Effector memory CD4-positive, alpha-beta T cell (primary cell): ENCODE data around the gene RNASEH2B.

ENCODE experiments used
- DNase-seq, 3 donors: peaks; one replicate each; pipeline ENCODE4 v3.0.0-alpha.2; 2020
- H3K27ac ChIP-seq: 2 replicates; pipeline ENCODE4 v1.7.0; 2013; ENCODE audit warnings: mild to moderate bottlenecking, low read length, moderate library complexity; ENCODE audit not compliant: insufficient read depth, poor library complexity, severe bottlenecking
- H3K27me3 ChIP-seq: replicated peaks from 2 replicates; pipeline ENCODE4 v1.7.0; 2013; ENCODE audit warnings: mild to moderate bottlenecking, low read length; ENCODE audit not compliant: insufficient read depth, control insufficient read depth, poor library complexity, severe bottlenecking
- H3K36me3 ChIP-seq: 2 replicates; pipeline ENCODE4 v1.7.0; 2013; ENCODE audit warnings: mild to moderate bottlenecking, low read length, moderate library complexity; ENCODE audit not compliant: control insufficient read depth, insufficient read depth
- H3K4me1 ChIP-seq: 2 replicates; pipeline ENCODE4 v1.7.0; 2013; ENCODE audit warnings: low read length, mild to moderate bottlenecking; ENCODE audit not compliant: control insufficient read depth, insufficient read depth, poor library complexity, severe bottlenecking
- H3K4me3 ChIP-seq: 2 replicates; pipeline ENCODE4 v1.7.0; 2013; ENCODE audit warnings: low read length, low read depth, mild to moderate bottlenecking; ENCODE audit not compliant: insufficient read depth, poor library complexity, severe bottlenecking
- H3K9me3 ChIP-seq: 2 replicates; pipeline ENCODE4 v1.7.0; 2013; ENCODE audit warnings: mild to moderate bottlenecking, low read length, moderate library complexity; ENCODE audit not compliant: control insufficient read depth

Gene RNASEH2B

DNA sequence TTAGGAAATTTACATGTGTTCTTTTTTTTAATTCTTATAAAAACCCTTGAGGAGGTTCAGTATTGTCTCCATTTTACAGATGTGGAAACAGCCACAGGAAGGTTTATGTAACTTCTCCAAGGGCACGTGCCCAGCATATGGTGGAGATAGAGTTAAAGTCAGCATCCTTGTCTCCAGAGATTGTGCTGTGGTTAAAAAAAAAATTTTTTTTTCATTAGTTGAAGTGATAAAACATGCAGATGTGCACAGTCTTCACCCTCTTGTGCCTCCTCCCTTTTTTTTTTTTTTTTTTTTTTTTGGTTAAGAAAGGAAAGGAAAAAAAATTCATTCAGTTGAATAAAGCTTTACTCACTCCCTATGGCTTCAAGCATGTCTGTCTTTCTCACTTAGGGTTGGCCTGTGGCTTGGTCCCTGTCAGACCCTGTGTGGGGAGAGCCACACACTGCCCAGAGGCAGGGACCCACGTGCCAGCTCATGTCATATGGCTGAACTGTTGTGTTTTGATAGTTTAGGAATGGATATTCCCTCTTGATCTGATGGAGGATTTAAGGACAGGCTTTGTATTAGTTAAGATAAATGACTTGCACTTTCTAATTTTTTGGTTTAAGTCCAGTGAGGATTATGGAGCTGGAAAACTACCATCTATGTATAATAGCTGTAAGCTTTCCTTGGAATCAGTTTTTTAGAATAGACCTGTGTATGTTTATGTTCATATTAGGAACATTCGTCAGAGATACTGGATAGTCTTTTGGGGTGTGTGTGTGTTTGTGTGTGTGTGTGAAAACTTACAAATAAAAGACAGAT, 19.3 kb downstream of the RNASEH2B start:
- no peaks in the 10 kb centered on the region for H3K4me1 ChIP-seq
- no peak for DNase-seq
- H3K9me3 ChIP-seq, result no peaks in the 10 kb centered on the region
- H3K27me3 ChIP-seq, result no peaks in the 10 kb centered on the region
- no peak overlapping the region for H3K27ac ChIP-seq
- H3K4me3 ChIP-seq, result no peak overlapping the region
- peaks cover 19% of the 10 kb centered on the region for H3K36me3 ChIP-seq

DNA sequence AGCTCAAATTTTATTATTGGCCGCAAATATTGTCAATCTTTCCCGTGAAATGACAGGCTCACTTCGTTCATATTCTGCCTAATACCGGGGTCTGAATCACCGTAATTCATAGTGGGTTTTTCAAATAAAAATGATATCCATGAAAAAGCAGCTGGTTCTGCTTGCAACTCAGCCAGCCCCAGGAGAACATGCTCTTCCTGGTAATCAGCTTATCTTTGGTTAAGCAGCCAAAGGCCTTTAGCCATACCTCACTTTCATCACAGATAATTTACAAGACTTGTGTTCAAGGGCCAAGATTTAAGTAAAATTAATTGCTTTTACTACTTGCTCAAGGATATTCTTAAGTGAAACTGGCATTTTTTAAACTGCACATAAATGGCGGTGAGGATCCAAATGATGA, 22.5 kb downstream of the RNASEH2B start:
- DNase-seq, result no peak
- H3K4me1 ChIP-seq, result no peaks in the 10 kb centered on the region
- no peaks in the 10 kb centered on the region for H3K9me3 ChIP-seq
- H3K36me3 ChIP-seq, result peaks cover 45% of the 10 kb centered on the region
- H3K27me3 ChIP-seq, result no peaks in the 10 kb centered on the region
- H3K27ac ChIP-seq, result no peak overlapping the region
- H3K4me3 ChIP-seq, result no peak overlapping the region

DNA sequence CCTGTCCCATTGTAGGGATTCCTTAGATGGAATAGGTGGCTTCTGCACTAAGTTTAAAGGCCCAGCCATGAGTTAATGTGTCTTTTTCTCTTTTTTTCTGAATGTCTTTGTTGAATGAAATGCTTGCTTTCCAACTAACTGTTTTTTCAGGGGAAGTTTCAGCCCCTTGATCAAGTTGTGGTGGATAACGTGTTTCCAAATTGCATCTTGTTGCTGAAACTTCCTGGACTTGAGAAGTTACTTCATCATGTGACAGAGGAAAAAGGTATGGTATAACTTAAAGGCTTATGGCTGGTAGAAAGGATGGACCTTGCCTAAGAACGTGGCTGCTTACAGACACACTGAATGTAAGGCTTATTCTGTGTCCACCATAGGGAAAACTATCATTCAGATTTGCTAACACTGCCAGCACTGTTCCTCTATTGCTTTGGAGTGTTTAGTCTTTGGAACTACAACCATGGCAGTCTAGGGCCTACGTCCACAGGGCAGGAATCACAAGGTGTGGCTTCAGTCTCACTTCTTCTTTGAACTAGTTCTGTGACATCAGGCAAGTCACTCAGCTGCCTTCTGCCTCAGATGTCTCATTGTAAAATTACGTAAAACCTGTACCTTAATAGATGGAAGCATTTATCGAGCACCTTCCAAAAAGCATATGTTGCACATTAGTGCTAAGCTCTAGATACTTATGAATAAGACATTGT, 25.3 kb downstream of the RNASEH2B start:
- no peak for DNase-seq
- Histone ChIP-seq H3K9me3 (no peaks in the 10 kb centered on the region), H3K4me3 (no peak overlapping the region), H3K4me1 (no peaks in the 10 kb centered on the region), H3K36me3 (peaks cover 55% of the 10 kb centered on the region), H3K27me3 (no peaks in the 10 kb centered on the region), H3K27ac (no peak overlapping the region)

DNA sequence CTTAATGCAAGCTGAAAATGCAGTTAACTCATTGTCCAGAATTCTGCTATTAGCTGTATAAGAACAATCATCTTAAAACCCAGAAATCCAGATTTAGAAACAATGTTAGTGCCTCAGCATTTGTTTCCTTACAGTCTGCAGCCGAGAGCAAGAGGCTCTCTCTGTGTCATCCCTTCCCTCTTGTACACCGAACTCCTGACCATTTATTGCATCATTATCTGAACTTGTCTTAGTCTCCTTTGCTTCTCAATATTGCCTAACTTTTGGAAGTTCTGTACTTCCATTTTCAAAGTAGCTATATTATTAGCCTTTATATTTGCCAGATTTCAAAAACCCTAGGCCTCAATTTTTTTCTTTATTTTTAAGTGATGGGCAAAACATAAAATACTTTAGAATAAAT, 27.1 kb downstream of the RNASEH2B start:
- no peak overlapping the region for H3K4me3 ChIP-seq
- H3K27me3 ChIP-seq, result no peaks in the 10 kb centered on the region
- H3K9me3 ChIP-seq, result no peaks in the 10 kb centered on the region
- no peaks in the 10 kb centered on the region for H3K4me1 ChIP-seq
- no peak for DNase-seq
- H3K27ac ChIP-seq, result no peak overlapping the region
- peaks cover 52% of the 10 kb centered on the region for H3K36me3 ChIP-seq

DNA sequence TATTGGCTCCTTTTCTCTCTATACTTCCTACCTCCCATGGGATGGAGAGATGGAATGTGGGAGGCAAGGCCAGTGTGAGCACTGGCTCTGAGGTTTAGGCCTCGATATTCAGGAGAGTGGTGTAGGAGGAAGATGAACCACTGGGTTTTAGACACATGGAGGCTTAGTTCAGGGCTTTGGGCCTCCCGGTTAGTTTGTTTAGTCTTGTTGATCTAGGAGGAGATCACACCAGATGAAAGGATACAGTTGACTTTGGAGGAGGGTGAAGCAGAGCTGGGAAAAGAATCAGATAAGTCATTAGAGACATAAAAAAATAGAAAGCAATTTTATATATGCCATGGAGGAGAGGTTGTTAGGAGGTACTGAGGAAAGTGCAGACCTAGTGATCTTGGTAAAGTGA, 30.9 kb downstream of the RNASEH2B start:
- Histone ChIP-seq H3K4me3 (no peak overlapping the region), H3K4me1 (no peaks in the 10 kb centered on the region), H3K27me3 (no peaks in the 10 kb centered on the region), H3K27ac (no peak overlapping the region), H3K36me3 (peaks cover 45% of the 10 kb centered on the region), H3K9me3 (no peaks in the 10 kb centered on the region)
- DNase-seq, result no peak

DNA sequence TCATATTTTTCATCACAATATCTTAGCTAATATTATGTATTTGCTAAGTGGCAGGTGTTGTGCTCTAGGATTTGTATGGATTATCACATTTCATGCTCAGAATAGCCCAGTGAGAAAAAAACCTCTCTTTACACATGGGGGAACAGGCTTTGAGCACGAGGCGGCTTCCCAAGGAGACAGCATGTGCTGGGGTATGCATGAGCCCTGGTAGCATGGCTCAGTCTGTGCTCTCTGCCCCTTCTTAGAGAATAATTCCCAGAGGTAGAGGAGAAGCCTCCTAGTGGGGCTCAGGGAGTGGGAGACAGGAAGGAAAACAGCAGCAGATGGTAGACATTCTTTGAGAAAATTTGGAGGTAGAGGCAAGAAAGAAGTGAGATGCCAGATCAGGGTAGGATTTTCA, 31.6 kb downstream of the RNASEH2B start:
- Histone ChIP-seq H3K36me3 (peaks cover 38% of the 10 kb centered on the region), H3K27ac (no peak overlapping the region), H3K9me3 (no peaks in the 10 kb centered on the region), H3K27me3 (no peaks in the 10 kb centered on the region), H3K4me1 (no peaks in the 10 kb centered on the region), H3K4me3 (no peak overlapping the region)
- DNase-seq, result no peak

DNA sequence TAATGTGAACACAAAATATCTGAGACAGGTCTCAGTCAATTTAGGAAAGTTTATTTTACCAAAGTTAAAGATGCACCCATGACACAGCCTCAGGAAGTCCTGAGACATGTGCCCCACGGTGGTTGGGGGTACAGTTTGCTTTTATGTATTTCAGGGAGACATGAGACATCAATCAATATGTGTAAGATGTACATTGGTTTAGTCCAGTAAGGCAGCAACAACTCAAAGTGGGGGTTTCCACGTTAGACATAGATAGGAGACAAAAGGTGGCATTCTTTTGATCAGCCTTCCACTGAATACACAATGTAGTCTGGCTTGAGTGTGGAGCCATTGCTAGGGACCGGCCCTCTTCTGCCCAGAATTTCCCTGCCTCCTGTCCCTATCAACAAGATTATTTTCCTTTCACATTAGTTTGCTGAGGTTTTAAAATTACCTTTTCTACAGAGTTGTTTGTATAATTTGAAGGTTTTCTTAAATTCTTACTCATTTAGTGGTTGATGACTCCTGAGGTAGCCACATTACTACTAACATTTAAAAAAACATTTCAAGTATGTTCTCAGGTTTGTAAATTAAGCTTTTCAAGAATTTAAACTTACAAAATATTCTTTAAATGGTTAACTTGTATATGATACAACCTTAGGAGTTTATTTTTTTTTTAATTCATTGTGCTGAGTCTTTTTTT, 33.2 kb downstream of the RNASEH2B start:
- no peak for DNase-seq
- Histone ChIP-seq H3K9me3 (no peaks in the 10 kb centered on the region), H3K4me3 (no peak overlapping the region), H3K36me3 (peaks cover 29% of the 10 kb centered on the region), H3K4me1 (no peaks in the 10 kb centered on the region), H3K27ac (no peak overlapping the region), H3K27me3 (no peaks in the 10 kb centered on the region)

DNA sequence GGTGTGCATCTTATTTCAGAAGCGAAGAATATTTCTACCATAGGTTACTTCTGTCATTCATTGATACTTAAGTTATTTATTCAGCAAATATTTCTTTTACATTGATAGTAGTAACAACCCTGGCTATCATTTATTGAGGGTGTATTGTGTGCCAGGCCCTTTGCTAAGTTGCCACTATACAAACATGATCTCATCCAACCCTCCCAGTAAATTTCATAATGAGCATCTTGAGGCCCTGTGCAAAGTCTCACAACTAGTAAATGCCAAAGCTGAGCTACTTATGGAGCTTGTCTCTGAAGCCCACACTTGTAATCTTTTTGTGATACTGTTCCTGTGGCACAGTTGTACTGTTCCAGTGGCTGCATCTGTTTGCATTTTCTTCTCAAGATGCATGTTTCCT, 36.1 kb downstream of the RNASEH2B start:
- H3K36me3 ChIP-seq, result peaks cover 34% of the 10 kb centered on the region
- DNase-seq, result no peak
- H3K4me3 ChIP-seq, result no peak overlapping the region
- no peak overlapping the region for H3K27ac ChIP-seq
- no peaks in the 10 kb centered on the region for H3K9me3 ChIP-seq
- H3K27me3 ChIP-seq, result no peaks in the 10 kb centered on the region
- no peaks in the 10 kb centered on the region for H3K4me1 ChIP-seq

DNA sequence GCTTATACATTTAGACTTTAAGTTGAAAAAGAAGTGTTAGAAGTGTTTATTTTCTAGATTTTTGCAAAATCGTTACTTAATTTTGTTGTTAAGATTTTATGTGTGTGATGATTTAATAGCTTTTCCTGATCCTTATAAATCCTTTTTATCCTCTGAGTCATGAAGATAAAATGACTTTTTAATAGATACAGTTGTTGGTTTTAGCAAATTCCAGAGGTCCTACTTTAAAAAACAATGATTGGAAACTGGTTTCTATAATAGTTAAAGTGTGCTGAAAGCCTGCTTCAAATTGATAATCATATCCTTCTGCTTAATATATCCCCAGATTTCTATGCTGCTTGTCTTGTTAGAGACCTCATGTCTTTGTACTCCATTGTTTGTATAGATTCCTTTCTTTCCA, 39.0 kb downstream of the RNASEH2B start:
- Histone ChIP-seq H3K4me3 (no peak overlapping the region), H3K36me3 (peaks cover 32% of the 10 kb centered on the region), H3K27ac (no peak overlapping the region), H3K4me1 (no peaks in the 10 kb centered on the region), H3K9me3 (no peaks in the 10 kb centered on the region), H3K27me3 (no peaks in the 10 kb centered on the region)
- no peak for DNase-seq

DNA sequence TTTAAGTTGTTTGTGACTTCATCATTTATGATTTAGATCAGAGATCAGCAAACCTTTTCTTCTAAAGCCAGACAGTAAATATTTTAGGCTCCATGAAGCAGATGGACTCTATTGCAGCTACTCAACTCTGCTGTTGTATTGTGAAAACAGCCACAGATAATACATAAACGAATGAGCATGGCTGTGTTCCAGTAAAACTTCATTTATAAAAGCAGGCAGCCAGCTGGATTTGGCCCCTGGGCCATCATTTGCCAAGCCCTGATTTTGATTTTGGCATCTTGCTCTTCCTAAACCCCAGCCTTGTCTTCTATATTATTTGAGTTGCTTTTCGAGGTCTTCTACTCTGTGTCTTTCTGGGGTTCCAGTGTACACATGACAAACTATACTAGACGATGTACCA, 41.3 kb downstream of the RNASEH2B start:
- H3K27ac ChIP-seq, result no peak overlapping the region
- H3K27me3 ChIP-seq, result no peaks in the 10 kb centered on the region
- no peaks in the 10 kb centered on the region for H3K9me3 ChIP-seq
- no peaks in the 10 kb centered on the region for H3K4me1 ChIP-seq
- no peak for DNase-seq
- H3K36me3 ChIP-seq, result peaks cover 30% of the 10 kb centered on the region
- H3K4me3 ChIP-seq, result no peak overlapping the region
